DND-41 (cell line): ENCODE results near the gene TPRN.

Source experiments
- EZH2 ChIP-seq: IDR thresholded peaks from 3 replicates; pipeline ENCODE4 v1.6.1; 2012; ENCODE audit warnings: borderline replicate concordance, low read depth, mild to moderate bottlenecking, moderate library complexity, low read length, inconsistent platforms; ENCODE audit not compliant: severe bottlenecking
- TF ChIP-seq, protein P1 (sequence below): IDR thresholded peaks from 2 replicates; pipeline ENCODE4 v1.5.1; 2012; ENCODE audit warnings: borderline replicate concordance, low read length, moderate library complexity, mild to moderate bottlenecking; ENCODE audit not compliant: poor library complexity, severe bottlenecking; ENCODE audit errors: extremely low read depth

DNA sequence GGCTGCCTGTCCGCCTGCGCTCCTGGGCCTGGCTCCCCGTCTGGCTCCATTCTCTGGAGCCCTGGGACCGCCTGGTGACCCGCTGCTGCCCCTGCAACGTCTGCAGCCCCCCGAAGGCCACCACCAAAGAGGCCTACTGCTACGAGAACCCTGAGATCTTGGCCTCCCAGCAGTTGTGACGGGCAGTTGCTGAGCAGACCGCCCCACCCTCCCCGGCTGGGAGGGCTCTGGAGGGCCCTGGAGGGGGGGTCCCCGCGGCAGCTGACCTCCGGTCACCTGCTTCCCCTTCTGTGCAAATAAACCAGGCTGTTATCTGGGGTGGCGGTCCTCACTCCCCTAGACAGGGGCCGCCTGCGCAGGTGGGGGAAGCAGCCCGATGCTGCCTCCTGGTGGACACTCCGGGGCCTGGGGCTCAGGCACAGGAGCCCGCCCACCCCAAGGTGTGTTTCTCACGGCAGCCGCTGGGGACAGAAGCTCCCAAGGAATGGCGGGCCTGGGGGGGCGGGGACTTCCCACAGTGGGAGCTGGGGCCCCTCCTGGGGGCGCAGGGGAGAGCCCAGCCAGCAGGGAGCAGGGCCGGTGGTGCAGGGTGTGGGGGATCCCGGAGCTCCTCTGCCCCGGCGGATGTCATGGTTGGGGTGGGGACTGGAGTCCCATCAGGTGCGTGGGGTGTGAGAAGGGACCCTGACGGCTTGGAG, 35.8 kb upstream of the TPRN start:
- TF ChIP-seq, protein P1, sequence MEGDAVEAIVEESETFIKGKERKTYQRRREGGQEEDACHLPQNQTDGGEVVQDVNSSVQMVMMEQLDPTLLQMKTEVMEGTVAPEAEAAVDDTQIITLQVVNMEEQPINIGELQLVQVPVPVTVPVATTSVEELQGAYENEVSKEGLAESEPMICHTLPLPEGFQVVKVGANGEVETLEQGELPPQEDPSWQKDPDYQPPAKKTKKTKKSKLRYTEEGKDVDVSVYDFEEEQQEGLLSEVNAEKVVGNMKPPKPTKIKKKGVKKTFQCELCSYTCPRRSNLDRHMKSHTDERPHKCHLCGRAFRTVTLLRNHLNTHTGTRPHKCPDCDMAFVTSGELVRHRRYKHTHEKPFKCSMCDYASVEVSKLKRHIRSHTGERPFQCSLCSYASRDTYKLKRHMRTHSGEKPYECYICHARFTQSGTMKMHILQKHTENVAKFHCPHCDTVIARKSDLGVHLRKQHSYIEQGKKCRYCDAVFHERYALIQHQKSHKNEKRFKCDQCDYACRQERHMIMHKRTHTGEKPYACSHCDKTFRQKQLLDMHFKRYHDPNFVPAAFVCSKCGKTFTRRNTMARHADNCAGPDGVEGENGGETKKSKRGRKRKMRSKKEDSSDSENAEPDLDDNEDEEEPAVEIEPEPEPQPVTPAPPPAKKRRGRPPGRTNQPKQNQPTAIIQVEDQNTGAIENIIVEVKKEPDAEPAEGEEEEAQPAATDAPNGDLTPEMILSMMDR: peak; percentile 98
- no peak for TF ChIP-seq EZH2
